ENCODE results near the gene PITX3. TPM values are rescaled to one million over a fixed set of nuclear protein-coding genes. Genes with fewer than 3 reads are reported as not detected.

Gene PITX3
- 0.65 and 2.7 TPM in 2 replicates for total RNA-seq

DNA sequence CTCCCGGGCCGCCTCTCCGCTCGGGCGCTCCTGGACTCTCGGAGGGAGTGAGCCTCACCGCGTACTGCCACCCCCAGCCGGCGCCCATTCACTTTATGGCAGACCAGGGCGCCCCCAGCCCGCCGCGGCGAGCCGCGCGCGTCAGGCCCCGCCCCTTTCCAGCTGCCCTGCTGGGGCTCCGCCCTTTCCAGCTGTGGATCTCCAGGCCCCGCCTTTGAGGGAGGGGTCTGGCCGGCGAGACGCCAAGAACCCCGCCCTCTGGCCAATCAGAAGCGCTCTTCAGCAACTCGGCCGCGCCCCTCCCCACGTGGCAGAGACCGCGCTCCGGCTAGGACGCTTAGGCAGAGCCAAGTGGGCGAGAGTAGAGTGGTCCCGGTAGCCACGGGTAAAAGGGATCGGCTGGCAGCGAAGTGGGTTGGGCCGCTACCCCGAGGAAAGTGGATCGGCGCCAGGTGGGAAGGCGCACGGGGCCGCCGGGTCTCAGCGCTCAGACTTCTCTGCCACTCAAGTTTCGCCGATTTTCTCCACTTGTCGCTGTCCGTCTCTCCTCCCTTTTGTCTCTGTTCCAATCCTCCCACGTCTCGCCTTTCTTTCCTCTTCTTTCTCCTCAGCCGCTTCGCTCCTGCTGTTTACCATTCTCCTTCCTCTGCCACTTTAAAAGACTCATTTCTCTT lies at the start of gene PITX3:
PITX3 (minus strand) TSS at position 69 of the 674 bp plus-strand sequence. CDS start 9,432 bp downstream, outside the sequence.
- TF ChIP-seq, protein P1, sequence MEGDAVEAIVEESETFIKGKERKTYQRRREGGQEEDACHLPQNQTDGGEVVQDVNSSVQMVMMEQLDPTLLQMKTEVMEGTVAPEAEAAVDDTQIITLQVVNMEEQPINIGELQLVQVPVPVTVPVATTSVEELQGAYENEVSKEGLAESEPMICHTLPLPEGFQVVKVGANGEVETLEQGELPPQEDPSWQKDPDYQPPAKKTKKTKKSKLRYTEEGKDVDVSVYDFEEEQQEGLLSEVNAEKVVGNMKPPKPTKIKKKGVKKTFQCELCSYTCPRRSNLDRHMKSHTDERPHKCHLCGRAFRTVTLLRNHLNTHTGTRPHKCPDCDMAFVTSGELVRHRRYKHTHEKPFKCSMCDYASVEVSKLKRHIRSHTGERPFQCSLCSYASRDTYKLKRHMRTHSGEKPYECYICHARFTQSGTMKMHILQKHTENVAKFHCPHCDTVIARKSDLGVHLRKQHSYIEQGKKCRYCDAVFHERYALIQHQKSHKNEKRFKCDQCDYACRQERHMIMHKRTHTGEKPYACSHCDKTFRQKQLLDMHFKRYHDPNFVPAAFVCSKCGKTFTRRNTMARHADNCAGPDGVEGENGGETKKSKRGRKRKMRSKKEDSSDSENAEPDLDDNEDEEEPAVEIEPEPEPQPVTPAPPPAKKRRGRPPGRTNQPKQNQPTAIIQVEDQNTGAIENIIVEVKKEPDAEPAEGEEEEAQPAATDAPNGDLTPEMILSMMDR (conservative IDR thresholded peaks at IDR 0.05; ENCODE audit: low read depth, low read length) = no peak
- DNase-seq (ENCODE audit: low read depth) = no peak
- H3K4me3 ChIP-seq (ENCODE audit: low read depth, low read length) = peak within 1 kb of the TSS; percentile 61

DNA sequence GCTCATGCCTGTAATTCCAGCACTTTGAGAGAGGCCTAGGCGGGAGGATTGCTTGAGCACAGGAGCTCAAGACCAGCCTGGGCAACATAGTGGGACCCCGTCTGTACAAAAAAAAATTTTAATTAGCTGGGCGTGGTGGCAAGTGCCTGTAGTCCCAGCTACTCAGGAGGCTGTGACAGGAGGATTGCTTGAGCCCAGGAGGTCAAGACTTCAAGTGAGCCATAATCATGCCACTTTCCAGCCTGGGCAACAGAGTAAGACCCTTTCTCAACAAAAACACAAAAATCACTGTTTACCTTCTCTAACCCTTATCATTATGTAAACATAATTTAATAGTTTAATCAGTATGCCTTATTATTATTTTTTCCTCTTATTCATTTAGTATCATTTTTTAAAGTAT lies 48.5 kb upstream of the PITX3 start:
- DNase-seq (ENCODE audit: low read depth) = no peak
- no peak overlapping the region for H3K4me3 ChIP-seq (ENCODE audit: low read depth, low read length)
- TF ChIP-seq, protein P1 (conservative IDR thresholded peaks at IDR 0.05; ENCODE audit: low read depth, low read length) = no peak

DNA sequence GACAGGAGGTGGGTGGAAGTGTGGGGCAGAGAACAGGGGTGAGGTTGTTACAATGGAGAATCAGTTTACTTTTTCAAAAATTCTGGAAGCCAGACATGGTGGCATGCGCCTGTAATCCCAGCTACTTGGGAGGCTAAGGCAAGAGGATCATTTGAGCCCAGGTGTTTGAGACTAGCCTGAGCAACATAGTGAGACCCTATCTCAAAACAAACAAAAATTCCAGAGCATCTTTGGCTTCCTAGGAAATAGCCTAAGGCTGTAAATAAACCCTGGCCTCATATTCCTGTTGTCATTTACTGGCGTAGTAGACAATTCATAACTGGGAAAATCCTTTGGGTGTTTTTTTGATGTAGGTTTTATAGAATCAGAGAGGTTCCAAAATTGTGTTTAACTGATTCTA lies 48.0 kb upstream of the PITX3 start:
- DNase-seq (ENCODE audit: low read depth) = no peak
- TF ChIP-seq, protein P1 (conservative IDR thresholded peaks at IDR 0.05; ENCODE audit: low read depth, low read length) = no peak
- no peak overlapping the region for H3K4me3 ChIP-seq (ENCODE audit: low read depth, low read length)

DNA sequence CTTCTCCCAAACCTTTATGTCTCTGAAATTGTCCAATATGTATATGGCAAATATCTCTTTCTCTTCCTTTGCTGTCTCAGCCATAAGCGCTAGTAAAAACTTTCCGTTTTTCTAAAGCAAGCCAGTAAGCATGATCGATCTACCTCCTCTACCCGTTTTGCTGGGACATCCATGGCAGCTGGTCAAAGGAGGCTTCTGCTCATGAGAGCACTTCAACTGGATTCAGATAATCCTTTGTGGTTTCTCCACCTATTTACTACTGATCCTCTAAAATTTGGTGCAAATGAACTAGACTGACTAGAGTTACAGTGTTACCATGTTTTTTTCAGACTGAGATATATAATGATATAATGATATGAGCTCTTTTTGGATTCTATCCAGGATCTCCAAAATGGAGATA lies 46.7 kb upstream of the PITX3 start:
- no peak for DNase-seq (ENCODE audit: low read depth)
- TF ChIP-seq, protein P1 (conservative IDR thresholded peaks at IDR 0.05; ENCODE audit: low read depth, low read length) = no peak
- no peak overlapping the region for H3K4me3 ChIP-seq (ENCODE audit: low read depth, low read length)

DNA sequence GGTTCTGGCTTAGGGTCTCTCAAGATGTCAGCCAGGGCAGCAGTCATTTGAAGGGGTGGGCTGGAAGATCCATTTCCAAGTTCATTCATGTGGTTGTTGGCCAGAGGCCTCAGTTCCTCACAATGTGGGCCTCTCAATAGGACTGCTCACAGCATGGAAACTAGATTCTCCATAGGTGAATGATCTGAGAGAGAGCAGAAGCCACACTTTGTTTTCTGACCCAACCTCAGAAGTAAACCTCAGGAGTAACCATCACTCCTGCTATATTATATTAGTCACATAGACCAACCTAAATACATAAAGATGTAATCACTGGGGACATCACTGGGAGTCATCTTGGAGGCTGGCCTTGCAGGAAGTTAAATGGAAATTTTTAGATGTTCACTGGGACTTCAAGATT lies 46.2 kb upstream of the PITX3 start:
- no peak overlapping the region for H3K4me3 ChIP-seq (ENCODE audit: low read depth, low read length)
- no peak for DNase-seq (ENCODE audit: low read depth)
- TF ChIP-seq, protein P1 (conservative IDR thresholded peaks at IDR 0.05; ENCODE audit: low read depth, low read length) = no peak

DNA sequence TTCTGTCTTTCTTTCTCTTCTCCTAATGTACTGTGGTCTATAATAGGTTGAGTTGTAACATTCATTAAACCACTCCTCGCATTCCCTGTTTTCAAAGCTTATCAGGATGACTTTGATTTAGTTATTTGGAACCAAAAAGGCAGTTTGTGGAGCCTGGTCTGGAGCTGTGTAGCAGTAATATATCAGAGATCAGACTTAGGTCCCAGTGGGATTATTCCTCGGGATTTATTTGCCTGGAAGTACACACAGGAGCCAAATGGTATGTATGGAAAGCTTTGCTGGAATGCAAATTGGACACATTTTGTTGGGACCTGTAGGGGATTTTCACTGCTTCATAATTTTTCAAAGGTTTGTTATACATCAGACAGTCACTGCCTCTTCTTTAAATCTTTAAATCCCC lies 44.9 kb upstream of the PITX3 start:
- DNase-seq (ENCODE audit: low read depth) = no peak
- no peak overlapping the region for H3K4me3 ChIP-seq (ENCODE audit: low read depth, low read length)
- TF ChIP-seq, protein P1 (conservative IDR thresholded peaks at IDR 0.05; ENCODE audit: low read depth, low read length) = no peak

DNA sequence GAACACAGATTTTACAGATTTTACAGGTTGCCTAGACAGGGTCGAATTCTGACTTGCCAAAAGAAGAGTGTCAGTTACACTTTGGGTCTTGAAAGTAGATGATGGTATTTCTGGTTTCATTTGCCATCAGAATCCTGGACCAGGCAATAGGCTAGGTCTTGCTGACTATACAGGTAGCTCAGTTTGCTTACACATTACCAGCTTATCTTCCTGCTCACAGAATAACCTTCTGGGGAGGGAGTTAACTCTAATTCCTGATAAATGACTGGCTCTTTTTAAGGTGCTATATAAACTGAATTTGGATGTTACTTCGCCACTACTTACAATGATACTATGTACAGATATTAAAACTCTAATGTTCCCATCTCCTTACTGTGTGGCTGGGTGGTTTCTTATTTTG lies 43.8 kb upstream of the PITX3 start:
- no peak overlapping the region for H3K4me3 ChIP-seq (ENCODE audit: low read depth, low read length)
- TF ChIP-seq, protein P1 (conservative IDR thresholded peaks at IDR 0.05; ENCODE audit: low read depth, low read length) = no peak
- no peak for DNase-seq (ENCODE audit: low read depth)
